ENCODE data around the gene ENKD1. TPM values are rescaled to one million over a fixed set of nuclear protein-coding genes. Genes with fewer than 3 reads are reported as not detected.

ENKD1 gene
- total RNA-seq, 2 experiments from 2014 or later: 9.3 to 10.7 TPM

DNA sequence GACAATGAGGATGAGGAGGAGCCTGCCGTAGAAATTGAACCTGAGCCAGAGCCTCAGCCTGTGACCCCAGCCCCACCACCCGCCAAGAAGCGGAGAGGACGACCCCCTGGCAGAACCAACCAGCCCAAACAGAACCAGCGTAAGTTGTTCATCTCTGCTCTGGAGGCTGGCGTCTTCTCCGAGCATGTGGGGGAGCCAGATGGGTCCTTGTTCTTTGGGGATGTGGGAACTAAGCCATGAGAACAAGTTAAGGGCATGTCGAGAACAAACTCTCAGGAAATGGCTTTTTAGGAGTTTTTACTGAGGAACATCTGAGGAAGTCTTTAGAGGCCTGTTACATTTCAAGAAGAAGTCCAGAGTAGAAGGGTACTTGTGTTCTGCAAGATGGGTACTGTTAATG, 29.8 kb downstream of the ENKD1 start:
- Mint-ChIP-seq H3K9me3 (no peaks in the 10 kb centered on the region), H3K27me3 (no peaks in the 10 kb centered on the region), H3K4me3 (no peak overlapping the region), H3K4me1 (no peaks in the 10 kb centered on the region), H3K36me3 (peaks cover 5% of the 10 kb centered on the region), H3K27ac (no peak overlapping the region)
- no peak for DNase-seq

DNA sequence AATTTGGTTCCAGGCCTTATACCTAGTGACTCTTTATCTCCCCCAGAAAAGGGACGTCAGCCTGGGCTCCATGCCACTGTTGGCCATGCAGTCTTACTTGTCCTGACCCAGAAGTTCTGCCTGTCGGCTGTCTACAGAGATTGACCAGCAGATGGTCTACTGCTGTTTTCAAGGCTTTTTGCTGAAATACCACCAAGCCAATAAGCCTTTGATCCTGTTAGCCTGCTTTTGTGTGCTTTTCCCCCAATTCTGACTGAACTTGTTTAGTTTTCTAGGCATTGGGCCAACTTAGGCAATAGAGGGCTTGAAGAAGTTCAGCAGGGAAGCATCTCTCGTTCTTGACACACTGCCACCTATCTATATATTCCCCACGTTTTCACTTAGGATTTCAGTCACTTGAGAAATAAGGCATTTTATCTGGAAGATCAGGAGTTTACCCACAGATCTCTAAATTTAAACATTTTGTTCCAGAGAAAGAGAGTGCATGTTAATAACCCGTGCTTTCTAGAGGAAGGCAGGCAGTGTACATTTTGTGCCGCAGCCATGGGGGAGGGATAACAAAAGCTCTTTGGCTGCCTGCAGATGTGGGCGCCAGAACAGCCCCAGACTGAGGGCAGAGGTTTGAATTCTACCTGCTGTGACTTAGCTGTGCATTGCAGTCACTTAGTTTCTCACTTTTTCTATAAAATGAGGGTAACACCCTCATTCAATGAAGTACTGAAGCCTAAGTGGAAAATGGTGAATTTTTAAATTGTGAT, 34.0 kb downstream of the ENKD1 start:
- Mint-ChIP-seq H3K27ac (no peak overlapping the region), H3K9me3 (no peaks in the 10 kb centered on the region), H3K4me3 (no peak overlapping the region), H3K27me3 (no peaks in the 10 kb centered on the region), H3K4me1 (no peaks in the 10 kb centered on the region), H3K36me3 (peaks cover 14% of the 10 kb centered on the region)
- no peak for DNase-seq

DNA sequence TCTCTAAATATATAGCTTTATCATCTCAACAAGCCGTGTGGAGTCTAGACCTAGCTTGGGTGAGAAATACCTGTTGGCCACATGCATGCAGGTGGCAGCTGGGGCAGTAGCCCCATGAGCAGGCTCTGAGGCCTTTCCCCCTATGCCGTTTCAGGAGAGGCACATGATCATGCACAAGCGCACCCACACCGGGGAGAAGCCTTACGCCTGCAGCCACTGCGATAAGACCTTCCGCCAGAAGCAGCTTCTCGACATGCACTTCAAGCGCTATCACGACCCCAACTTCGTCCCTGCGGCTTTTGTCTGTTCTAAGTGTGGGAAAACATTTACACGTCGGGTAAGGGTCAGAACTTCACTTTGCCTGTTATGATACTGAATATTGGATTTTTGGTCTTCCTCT, 38.3 kb downstream of the ENKD1 start:
- no peak for DNase-seq
- Mint-ChIP-seq H3K4me1 (no peaks in the 10 kb centered on the region), H3K9me3 (no peaks in the 10 kb centered on the region), H3K27me3 (no peaks in the 10 kb centered on the region), H3K4me3 (no peak overlapping the region), H3K27ac (no peak overlapping the region), H3K36me3 (peaks cover 20% of the 10 kb centered on the region)

DNA sequence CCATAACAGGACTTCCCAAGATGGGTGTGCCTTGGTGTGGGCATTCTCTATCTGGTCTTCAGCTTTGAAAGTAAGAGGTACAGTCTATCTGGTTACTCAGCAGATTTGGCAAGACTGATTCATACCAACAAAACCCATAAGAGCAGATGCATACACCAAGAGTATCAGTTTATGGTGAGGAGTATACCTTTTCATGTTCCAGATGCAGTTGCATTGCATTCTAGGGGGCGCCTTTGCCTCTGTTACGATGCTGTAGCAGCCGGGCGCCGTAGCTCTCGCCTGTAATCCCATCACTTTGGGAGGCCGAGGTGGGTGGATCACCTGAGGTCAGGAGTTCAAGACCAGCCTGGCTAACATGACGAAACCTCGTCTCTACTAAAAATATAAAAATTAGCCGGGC, 52.7 kb downstream of the ENKD1 start:
- peaks cover 2% of the 10 kb centered on the region for H3K4me1 Mint-ChIP-seq
- no peak overlapping the region for H3K4me3 Mint-ChIP-seq
- H3K36me3 Mint-ChIP-seq: peaks cover 2% of the 10 kb centered on the region
- no peaks in the 10 kb centered on the region for H3K27me3 Mint-ChIP-seq
- H3K9me3 Mint-ChIP-seq: no peaks in the 10 kb centered on the region
- no peak overlapping the region for H3K27ac Mint-ChIP-seq
- DNase-seq: peak; percentile 14

Other genes starting within 250 kb of the ENKD1 start
- 1 to 10 TPM; 2.8 to 3.1 TPM for gene HSD11B2, start 235.6 kb downstream of the ENKD1 start, total RNA-seq
- gene ATP6V0D1, start 185.6 kb downstream of the ENKD1 start, total RNA-seq: 10 to 100 TPM; 33.0 to 33.6 TPM
- gene AGRP, start 183.2 kb downstream of the ENKD1 start, total RNA-seq: under 1 TPM in 1 of 2 experiments, not detected in 1; 0.40 TPM
- gene RIPOR1, start 137.9 kb downstream of the ENKD1 start, total RNA-seq: 10 to 100 TPM; 13.9 to 14.0 TPM
- gene CTCF, start 104.2 kb downstream of the ENKD1 start, total RNA-seq: 10 to 100 TPM; 55.8 to 55.9 TPM
- 100 to 1,000 TPM; 136 to 140 TPM for gene CARMIL2, start 21.6 kb downstream of the ENKD1 start, total RNA-seq
- gene ACD, start 6.5 kb downstream of the ENKD1 start, total RNA-seq: 10 to 100 TPM; 48.0 to 50.3 TPM
- gene PARD6A, start 5.8 kb downstream of the ENKD1 start, total RNA-seq: 1 to 10 TPM; 7.8 to 9.4 TPM
- gene C16orf86, start 64 bp upstream of the ENKD1 start, total RNA-seq: 1 to 10 TPM; 1.3 to 1.8 TPM
- 10 to 100 TPM; 13.1 to 14.0 TPM for gene GFOD2, start 52.6 kb upstream of the ENKD1 start, total RNA-seq
- gene RANBP10, start 139.8 kb upstream of the ENKD1 start, total RNA-seq: 10 to 100 TPM; 16.1 to 16.2 TPM
- under 1 TPM; 0.70 to 0.72 TPM for gene TSNAXIP1, start 140.1 kb upstream of the ENKD1 start, total RNA-seq
- gene THAP11, start 175.6 kb upstream of the ENKD1 start, total RNA-seq: 10 to 100 TPM; 45.9 to 47.5 TPM
- gene NUTF2, start 180.2 kb upstream of the ENKD1 start, total RNA-seq: 100 to 1,000 TPM; 174 to 181 TPM
- 10 to 100 TPM; 42.2 to 42.4 TPM for gene CENPT, start 180.9 kb upstream of the ENKD1 start, total RNA-seq
- 100 to 1,000 TPM in 1 of 2 experiments, 10 to 100 TPM in 1; 99.6 to 102 TPM for gene EDC4, start 206.3 kb upstream of the ENKD1 start, total RNA-seq
- gene NRN1L, start 218.1 kb upstream of the ENKD1 start, total RNA-seq: not detected
- gene PSKH1, start 226.5 kb upstream of the ENKD1 start, total RNA-seq: 10 to 100 TPM in 1 of 2 experiments, 1 to 10 TPM in 1; 9.9 to 10.6 TPM